GM21390 (cell line): ENCODE data around the gene MGRN1.
A peak's percentile ranks its signal among the peaks of the same experiment; 100 is the strongest.

Experiments
- ATAC-seq: cut with Tn5 transposase; IDR thresholded peaks from one replicate; pipeline ENCODE4 v1.9.1; 2021; ENCODE audit not compliant: unreplicated experiment

MGRN1 gene

GRCh38 chr16:4603624-4604170 lies 20.9 kb upstream of the MGRN1 start:
- no peak for ATAC-seq

- ATAC-seq = no peak
These were observed 20.2 kb upstream of the MGRN1 start for GRCh38 chr16:4604401-4604800.

- no peak for ATAC-seq
These were observed 18.3 kb upstream of the MGRN1 start for GRCh38 chr16:4606354-4606753.

- ATAC-seq = no peak
These were observed 16.6 kb upstream of the MGRN1 start for GRCh38 chr16:4607841-4608703.

- ATAC-seq = no peak
These were observed 16.0 kb upstream of the MGRN1 start for GRCh38 chr16:4608704-4608980.

- no peak for ATAC-seq
These were observed 15.2 kb upstream of the MGRN1 start for GRCh38 chr16:4609200-4610010.

GRCh38 chr16:4610011-4611005 lies 14.3 kb upstream of the MGRN1 start:
- no peak for ATAC-seq

- ATAC-seq = no peak
These were observed 13.1 kb upstream of the MGRN1 start for GRCh38 chr16:4611337-4612021.

- no peak for ATAC-seq
These were observed 12.1 kb upstream of the MGRN1 start for GRCh38 chr16:4612474-4612931.

- no peak for ATAC-seq
These were observed 11.5 kb upstream of the MGRN1 start for GRCh38 chr16:4612977-4613635.

- ATAC-seq = no peak
These were observed 10.7 kb upstream of the MGRN1 start for GRCh38 chr16:4613636-4614570.

GRCh38 chr16:4614571-4615383 lies 9.8 kb upstream of the MGRN1 start, which contains the start of gene UBALD1:
Gene UBALD1, minus strand, starts transcription at chr16:4614888. Its CDS starts 91 bp downstream, at chr16:4614797.
- ATAC-seq = peak; percentile 52

GRCh38 chr16:4615384-4616046 lies 9.1 kb upstream of the MGRN1 start:
- no peak for ATAC-seq

- peak; percentile 69 for ATAC-seq
These were observed 8.4 kb upstream of the MGRN1 start for GRCh38 chr16:4616047-4616811.

GRCh38 chr16:4617880-4618279 lies 6.7 kb upstream of the MGRN1 start:
- ATAC-seq = no peak
